Left colon (tissue), 2 donors: ENCODE data around the gene PAGE1. TPM values are rescaled to one million over a fixed set of nuclear protein-coding genes. Genes with fewer than 3 reads are reported as not detected.
"Not testable (repeated sequence)": the region's sequence is repeated elsewhere in the genome, so short reads cannot be mapped to it uniquely, and the experiment has no call there.

Source experiments
- ATAC-seq: fragments of 200-7000 bp; cut with Tn5 transposase; one replicate; pipeline ENCODE4 v1.9.1; 2020; ENCODE audit warnings: mild to moderate bottlenecking, moderate library complexity
- DNase-seq, 2 donors: peaks; one replicate each; pipeline ENCODE4 v3.0.0-alpha.2; 2020
- intact Hi-C, 2 donors: fragments of 100-400 bp; cut with DNase I in 1 of 2; cut with micrococcal nuclease in 1 of 2; formaldehyde crosslinking; loops; one replicate each; pipeline versions ENCODE4 v1.11.2 to v1.14.0; 2022; cut with DNase I, micrococcal nuclease
- long read RNA-seq: library from polyadenylated mRNA; unstranded; transcript quantifications from one replicate; pipeline ENCODE4 v2.0.0, GENCODE V29; 2021
- total RNA-seq, 2 donors: library from RNA; stranded (reverse); fragmentation: NEBNext Ultra II Directional; extraction: Animal tissue kit (Norgen Biotek cat#: 25700); gene quantifications; one replicate each; pipeline ENCODE4 v1.2.1, GENCODE V29; 2021
- donor health status: DM: no; HTN: no; CAD: no.
- donor health status: DM: yes; HTN: yes; CAD: no.

PAGE1 gene, protein sequence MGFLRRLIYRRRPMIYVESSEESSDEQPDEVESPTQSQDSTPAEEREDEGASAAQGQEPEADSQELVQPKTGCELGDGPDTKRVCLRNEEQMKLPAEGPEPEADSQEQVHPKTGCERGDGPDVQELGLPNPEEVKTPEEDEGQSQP
- total RNA-seq: not detected
- long read RNA-seq: 0 reads

DNA sequence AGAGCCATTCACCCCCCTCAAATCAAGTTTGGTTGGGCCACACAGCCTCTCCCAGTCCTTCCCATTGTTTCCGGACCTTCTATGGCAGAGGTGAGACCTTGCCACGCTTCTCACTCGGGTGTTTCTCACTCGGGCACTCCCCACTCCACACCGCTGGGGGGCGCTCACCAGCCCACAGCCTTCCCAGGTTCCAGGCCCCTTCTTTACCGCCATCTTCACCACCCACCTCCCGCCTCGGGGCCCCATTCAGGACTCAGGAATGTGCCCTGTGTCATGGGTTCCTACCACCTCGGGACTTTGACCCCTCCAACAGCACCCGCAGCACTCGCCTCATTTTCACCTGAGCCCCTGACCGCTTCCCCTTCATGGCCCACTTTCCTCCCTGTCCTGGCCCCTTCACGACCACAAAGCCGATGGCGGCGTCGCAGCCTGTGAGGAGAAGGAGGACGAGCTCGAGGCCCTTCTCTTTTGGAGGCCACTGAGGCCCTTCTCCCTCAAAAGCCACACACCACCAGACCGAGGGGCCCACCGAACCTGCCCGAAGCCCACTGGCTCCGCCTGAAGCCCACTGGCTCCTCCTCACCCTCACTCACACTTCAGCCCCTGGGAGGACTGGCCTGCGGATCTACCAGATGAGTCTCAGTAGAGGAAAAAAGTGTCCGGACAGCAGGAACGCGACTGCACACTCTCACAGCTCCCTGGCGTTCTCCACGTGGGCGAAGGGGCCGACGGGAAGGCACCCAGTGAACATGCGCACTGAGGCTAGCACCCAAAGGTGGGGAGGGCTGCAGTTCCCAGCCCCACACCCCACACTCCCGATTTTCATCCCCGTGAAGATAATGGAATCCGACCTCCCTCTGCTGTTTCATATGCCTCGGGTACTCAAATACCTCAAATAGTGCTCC, at the start of gene PAGE1:
PAGE1 (minus strand) TSS at position 709 of the 905 bp plus-strand sequence. CDS start 1,214 bp downstream, outside the sequence.
- intact Hi-C loops: no loop called here
- ATAC-seq: no peak
- DNase-seq: no peak

DNA sequence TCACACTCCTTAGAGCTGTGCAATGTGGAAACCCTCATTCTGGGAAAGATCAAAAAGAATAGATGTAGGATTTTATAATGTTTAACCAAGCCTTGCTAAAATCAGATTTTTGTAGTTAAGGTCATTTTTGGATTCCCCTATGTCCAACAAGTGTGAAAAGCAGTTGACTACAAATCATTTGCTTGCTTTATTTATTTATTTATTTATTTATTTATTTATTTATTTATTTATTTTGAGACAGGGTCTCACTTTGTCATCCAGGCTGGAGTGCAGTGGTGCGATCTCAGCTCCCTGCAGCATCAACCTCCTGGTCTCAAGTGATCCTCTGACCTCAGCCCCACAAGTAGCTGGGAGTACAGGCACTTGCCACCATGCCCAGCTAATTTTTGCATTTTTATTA, 45.7 kb upstream of the PAGE1 start:
- intact Hi-C loops, DNase-seq: not testable (repeated sequence)

DNA sequence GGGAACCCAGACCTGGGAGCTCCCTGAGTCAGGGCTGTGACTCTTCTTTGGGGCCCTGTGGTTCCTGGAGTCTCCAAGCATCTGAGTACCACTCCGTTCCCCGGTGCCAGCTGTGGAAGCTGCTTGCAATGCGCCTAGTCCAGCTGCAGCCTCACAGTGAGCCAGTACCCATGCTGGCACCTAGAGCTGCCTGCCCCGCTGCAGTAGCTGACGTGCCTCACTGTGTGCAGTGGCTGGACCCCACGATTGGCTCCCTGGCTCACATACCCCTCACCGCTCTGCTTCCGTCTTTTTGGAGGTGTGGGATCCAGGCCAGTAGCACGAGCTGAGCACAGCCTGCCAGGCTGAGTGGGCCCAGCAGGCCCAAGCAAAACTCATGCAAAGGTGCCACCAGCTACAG, 32.1 kb upstream of the PAGE1 start:
- intact Hi-C loops: no loop called here
- ATAC-seq: no peak
- no peak for DNase-seq

More for the DNA sequence above, 45.7 kb upstream of the PAGE1 start:
- ATAC-seq: not testable (repeated sequence)

DNA sequence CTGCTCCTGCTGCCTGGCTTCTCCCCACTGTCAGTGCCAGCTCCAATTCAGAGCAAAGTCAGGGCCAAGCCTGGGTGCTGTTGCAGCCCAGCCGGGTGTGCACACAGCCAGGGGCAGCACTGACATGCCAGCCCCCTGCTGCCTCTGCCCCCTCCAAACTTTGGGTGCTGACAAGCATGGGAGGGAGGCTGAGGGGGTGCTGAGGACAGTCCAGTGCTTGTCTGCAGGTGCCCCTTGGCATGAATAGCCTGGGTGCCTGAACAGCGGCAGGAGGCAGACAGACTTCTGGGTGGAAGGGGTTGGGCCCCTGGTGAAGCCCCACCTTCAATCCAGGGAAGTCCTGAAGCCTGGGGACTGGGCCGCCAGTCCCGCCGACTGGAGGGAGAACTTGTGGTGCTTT, 31.2 kb upstream of the PAGE1 start:
- DNase-seq (no peak), ATAC-seq (no peak)
- intact Hi-C loops: no loop called here

DNA sequence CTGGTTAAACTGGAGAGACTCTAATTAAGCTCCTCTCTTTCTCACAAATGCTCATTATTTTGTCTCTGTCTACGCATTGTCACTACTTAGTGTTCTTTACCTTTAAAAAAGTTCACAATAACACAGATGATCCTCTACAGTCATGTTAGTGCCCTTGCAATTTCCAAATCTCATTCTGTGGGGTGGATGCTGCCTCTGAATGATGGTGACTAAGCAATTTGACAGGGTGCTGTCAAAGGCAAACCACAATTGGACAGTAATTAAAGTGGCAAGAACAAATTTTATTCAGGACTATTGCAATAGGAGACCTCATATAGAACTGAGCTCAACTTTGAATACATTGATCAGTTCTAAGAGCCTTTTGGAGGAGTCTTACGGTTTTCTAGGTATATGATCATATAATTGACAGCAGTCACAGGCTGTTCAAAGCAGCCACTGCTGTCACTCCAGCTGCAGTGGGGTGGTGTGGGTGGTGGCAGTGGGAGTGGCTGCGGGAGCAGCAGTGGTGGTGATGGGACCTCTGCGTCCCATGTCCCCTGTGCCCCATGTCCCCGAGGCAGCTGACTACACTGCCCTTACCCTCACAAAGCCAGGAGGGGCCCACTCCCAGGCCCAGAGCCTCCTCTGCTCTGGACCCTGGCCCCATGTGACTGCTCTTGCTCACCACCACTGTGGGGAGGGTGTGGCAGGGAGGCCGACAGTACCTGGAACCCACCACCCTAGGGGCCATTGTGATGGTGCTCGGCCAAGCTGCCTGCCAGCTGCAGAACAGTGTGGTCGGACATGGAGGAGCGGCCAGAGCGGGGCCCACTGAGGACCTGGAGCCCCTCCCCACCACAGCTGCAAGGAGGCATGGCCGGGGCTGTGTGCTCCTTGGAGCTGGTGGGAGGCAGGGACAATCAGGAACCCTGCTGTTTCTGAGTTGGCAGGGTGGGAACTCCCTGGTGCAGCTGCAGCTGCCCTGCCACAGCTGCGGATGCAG, 30.4 kb upstream of the PAGE1 start:
- DNase-seq: no peak
- intact Hi-C loops: no loop called here
- ATAC-seq: no peak

DNA sequence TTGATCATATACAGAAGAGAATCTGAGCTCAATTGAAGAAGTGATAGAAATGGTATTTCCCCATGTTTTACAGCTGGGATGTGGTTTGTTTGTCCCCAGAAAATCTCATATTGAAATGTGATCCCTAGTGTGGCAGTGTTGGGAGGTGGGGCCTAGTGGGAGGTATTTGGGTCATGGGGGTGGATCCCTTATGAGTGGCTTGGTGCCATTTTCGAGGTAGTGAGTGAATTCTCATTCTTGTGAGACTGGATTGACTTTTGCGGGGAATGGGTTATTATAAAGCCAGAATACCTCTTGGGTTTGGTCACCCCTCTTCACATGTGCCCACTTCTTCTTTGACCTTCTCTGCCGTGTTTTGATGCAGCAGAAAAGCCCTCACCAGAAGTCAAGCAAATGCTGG, 29.6 kb upstream of the PAGE1 start:
- ATAC-seq (no peak), DNase-seq (no peak)
- intact Hi-C loops: no loop called here

DNA sequence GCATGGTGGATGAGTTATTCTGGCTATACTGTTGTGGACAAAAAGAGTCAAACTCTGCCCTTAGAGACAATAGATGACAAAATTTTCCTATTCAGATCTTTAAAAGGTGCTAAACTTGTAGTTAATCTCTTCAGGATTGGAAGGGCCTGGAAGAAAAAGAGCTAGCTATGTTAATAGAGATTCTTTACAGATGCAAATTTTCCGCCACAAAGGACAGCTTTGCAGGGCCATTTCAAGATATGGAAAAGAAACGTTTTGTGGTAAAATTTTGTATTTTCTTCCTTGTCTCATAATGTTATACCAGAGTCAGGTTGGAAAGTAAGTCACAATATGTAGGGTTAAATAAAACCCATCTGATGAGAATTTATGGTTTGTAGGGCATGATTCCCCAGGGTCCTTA, 24.3 kb upstream of the PAGE1 start:
- DNase-seq, intact Hi-C loops: not testable (repeated sequence)

DNA sequence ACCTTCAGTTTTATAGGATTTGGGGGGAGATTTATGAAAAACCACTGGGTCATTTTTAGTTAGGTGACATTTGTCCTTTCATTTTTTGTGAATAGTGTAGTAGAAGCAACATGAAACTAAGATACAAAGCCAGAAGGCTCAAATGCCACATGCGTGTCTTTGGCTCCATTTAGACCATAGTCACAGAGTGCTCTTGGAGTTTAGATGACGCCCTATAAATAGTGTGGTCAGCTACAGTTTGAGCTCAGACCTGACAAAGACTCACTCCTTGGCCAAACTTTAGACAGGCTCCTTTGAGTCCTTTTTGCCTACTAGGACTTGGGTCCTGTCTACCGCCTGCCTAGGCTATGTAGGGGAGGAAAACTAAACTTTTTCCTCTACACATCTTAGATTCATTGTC, 16.8 kb upstream of the PAGE1 start:
- DNase-seq (no peak), ATAC-seq (no peak)
- intact Hi-C loops: no loop called here

More for the DNA sequence above, 24.3 kb upstream of the PAGE1 start:
- not testable (repeated sequence) for ATAC-seq

DNA sequence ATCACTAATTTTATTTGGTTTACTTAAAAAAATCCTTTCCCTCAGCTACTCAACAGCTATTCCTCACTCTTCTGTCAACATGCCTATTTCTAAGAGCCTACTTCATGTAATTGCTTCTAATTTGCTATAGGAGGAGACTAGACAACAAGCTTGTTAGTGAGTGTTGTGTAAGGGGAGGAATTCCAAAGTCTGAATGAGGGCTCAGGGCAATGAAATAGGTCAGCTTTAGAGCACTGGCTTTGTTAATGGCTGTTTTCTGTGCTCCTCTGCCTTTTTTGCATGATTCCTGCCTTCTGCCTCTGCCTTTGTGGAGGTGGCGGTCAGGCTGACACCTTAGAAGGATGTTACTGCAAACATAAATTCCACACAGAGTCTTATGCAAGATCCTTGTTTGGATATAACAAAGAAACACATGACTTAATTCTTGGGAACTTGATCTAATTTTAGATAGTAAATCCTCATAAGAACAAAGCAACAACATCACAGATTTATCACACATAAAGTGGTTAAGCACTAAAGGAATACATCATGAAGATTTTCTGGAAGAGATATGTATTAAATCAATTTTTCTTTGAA, 15.0 kb upstream of the PAGE1 start:
- DNase-seq (no peak), ATAC-seq (no peak)
- intact Hi-C loops: no loop called here

DNA sequence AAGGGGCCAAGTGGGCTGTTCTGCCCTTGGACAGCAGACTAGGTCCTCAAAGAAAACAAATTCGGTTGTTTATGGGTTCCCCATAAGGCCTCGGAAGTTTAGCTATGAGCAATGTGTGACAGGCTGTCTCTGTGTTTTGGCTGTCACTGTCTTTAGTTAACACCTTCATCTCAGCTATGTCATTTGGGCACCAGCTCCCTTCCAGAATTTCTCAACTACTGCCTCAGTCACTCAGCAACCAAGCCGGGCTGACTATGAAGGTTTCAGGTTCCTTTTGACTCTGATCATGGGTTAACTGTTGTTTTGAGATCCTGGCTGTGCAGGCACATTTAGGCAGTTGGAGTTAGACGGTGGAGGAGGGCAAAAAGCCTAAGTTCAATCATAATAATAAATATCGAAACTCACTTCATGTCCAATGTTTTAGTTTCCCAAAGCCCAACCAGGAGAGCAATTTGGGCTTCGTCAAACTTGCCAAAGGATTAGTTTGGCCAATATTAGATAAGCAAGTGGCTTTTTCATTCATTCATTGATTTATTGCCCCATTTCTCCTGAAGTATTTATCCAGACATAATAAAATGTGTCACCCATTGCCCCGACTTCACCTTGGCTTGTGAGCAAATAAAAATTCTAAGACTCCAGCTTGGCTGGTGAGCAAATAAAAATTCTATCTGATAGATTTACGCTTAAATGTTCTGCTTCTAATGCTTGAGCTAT, 9.1 kb upstream of the PAGE1 start:
- ATAC-seq: no peak
- DNase-seq: no peak
- intact Hi-C loops: no loop called here

DNA sequence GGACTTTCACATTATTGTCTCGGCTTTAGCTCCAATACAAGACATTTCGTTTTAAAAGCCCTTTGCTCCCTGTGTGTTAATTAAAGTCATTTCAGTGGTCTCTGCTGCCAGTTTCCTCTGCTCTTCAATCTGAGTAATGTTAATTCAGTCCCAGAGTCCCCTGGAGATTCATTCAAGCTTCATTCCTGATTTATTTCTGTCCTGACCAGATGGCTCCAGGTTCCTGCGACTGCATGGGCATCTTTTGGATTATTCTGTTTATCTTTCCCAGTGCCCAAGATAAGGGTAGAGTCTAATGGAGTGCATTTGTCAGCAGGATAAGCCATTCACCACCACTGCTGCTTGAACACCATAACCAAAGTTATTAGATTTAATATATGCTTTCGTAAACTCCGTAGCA, 6.1 kb upstream of the PAGE1 start:
- ATAC-seq: no peak
- intact Hi-C loops: no loop called here
- no peak for DNase-seq

DNA sequence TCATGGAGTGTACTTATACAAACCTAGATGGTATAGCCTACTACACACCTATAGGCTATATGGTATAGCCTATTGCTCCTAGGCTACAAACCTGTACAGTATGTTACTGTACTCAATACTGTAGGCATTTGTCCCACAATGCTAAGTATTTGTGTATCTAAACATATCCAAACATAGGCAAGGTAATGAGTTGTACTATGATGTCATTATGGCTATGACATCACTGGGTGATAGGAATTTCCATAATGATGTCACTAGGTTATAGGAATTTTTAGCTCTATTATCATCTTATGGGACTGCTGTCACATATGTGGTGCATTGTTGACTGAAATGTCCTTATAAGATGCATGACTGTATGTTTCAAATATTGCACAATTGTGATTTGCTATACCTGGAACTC, 5.5 kb upstream of the PAGE1 start:
- DNase-seq (no peak), ATAC-seq (no peak)
- intact Hi-C loops: no loop called here

DNA sequence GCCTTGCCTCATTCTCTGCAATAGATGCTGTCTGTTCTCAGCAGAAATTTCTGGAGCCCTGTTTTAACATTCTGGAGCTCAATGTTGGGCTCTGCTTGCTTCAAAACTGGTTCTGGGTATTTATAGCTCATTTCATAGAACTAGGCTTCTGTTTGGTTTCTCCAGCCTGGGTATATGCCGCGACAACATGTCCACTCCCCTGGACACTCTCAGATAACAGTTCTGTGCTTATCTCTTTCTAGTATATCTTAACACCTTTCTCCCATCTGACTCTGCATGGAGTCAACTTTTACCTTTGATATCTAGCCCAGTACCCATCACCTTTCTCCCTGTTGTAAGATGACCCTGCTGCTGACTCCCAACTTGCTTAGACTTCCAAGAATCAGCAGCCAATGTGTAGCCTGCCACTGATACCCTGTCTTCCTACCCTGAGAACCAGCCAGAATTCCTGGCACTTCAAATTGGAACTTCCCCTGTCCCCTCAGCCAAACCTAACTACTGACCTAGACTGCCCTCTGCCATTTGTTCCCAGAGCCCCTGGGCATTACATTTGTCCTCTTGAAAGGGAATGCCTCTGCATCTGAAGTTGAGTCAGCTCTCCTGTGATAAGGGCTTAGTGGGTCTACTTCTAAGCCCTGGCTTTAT, 20.6 kb downstream of the PAGE1 start:
- no peak for DNase-seq
- ATAC-seq: no peak
- intact Hi-C loops: no loop called here

DNA sequence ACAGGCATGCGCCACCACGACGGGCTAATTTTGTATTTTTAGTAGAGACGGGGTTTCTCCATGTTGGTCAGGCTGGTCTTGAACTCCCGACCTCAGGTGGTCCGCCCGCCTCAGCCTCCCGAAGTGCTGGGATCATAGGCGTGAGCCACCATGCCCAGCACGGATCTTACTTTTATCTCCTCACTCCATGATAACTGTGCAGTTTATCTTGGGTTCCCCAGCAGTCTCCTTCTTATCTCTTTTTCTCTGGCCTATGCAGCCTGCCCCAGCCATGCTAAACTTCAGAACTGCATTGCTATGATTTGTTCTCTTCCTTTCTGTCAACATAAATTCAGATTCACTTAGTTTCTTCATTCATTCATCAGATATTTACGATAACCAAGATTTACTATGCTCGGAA, 22.4 kb downstream of the PAGE1 start:
- ATAC-seq (no peak), DNase-seq (no peak)
- intact Hi-C loops: no loop called here

DNA sequence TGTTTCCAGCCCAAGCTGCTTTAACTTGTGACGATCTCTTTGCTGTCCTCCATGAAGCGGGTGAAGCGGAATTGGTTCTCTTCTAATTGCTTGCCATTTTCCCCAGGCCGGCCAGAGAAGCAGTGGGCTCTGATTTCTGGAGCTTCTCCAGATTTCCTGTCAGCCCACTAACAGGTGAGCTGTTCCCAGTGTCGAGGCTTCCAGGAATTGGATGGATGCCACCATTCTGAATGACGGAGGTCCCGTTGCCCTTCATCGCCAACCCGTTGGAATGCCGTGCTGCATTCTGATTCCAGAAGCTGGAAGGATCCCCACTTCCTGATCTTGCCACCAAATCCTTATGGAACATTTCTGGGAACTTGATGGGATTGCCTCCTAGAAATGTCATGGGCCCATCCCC, 31.0 kb downstream of the PAGE1 start:
- no peak for DNase-seq
- no peak for ATAC-seq
- intact Hi-C loops: no loop called here

DNA sequence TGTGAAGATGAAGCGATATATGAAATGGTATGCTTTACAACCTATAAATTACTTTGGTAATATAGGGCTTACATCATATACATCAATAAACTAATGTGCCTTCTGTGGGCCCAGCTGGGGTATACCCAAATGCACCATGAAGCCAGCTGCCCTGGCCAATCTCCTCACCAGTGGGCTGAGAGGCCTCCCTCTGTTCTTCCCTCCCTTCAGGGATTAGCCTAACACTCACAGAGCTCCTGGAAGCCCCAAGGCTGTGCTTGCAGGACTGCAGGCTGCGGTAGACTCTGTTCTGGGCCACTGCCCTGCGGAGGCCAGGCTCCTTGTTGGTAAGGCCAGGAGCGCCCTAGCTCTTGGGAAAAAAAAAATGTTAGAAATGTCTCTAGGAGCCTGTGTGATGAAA, 33.9 kb downstream of the PAGE1 start:
- intact Hi-C loops: no loop called here
- DNase-seq (no peak), ATAC-seq (no peak)

DNA sequence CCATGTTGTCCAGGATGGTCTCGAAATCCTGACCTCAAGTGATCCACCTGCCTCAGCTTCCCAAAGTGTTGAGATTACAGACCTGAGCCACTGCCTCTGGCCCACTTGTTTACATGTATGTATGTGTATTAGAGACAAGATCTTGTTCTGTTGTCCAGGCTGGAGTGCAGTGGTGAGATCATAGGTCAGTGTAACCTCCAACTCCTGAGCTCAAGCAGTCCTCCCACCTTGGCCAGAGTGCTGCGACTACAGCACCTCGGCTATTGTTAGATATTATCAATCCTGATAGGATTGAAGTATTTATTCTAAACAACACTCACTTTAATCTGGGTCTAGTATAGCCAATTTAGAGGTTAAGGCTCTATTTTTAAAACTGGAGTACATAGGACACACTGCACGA, 36.0 kb downstream of the PAGE1 start:
- DNase-seq (no peak), ATAC-seq (no peak)
- intact Hi-C loops: no loop called here

DNA sequence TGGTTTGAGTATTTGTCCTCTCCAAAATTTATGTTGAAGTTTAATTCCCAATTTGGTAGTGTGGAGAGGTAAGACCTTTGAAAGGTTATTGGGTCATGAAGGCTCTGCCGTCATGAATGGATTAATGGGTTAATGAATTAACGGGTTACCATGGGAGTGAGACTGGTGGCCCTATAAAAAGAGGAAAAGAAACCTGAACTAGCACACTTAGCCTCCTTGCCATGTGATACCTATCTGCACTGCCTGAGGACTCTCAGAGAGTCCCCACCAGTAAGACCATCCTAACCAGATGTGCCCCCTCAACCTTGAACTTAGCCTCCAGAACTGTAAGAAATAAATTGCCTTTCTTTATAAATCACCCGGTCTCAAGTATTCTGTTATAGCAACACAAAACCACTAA, 39.3 kb downstream of the PAGE1 start:
- intact Hi-C loops: no loop called here
- DNase-seq (no peak), ATAC-seq (no peak)
